ENCODE measurements around the gene OR4B1. TPM values are rescaled to one million over a fixed set of nuclear protein-coding genes. Genes with fewer than 3 reads are reported as not detected.
A peak's percentile ranks its signal among the peaks of the same experiment; 100 is the strongest.

OR4B1 gene
- total and polyA plus RNA-seq, 2 experiments from 2014 or later = not detected

DNA sequence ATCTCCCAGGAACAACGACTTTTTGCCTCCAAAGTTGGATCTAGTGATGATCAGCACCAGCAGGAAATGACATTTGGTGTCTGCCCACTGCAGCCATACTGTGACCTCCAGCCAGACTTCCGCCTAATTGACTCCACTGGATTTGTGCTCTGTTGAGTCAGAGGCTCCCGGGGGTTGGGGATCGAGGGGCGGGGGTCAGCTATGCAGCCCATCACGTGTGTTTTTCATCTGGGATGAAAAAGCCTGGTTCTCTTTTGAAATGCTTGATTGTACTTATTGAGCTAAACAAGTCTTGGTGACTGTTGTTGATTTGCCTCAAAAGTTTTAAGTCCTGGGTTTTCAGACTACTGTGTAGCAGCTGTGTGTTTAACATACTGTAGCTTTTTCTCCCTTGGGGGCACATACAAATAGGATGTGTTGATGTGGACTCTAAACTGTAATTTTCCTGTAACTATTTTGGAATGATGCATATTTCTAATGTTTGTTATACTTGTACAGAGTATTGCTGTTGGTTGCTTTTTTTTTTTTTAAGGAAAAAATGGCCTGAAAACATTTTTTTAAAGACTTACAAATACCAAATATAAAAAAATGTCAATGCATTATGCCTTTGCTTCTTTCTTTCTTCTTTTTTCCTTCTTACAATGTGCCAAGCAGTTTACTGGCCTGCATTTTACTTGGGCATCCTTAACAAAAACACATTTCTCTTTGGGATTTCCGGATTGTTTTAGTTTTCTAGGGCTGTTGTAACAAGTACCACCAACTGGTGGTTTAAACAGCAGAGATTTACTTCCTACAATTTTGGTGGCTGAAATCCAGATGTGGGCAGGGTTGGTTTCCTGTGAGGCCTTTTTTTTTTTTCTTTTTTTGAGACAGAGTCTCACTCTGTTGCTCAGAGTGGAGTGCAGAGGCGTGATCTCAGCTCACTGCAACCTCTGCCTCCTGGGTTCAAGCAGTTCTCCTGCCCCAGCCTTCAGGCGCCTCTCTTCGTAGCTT is 46.1 kb upstream of the OR4B1 start:
- Histone ChIP-seq H3K4me3 (no peak overlapping the region), H3K9me3 (ENCODE audit: low read depth) (no peaks in the 10 kb centered on the region), H3K27ac (peak overlapping the region; percentile 83), H3K4me1 (ENCODE audit: low read depth) (peaks cover 29% of the 10 kb centered on the region), H3K27me3 (no peaks in the 10 kb centered on the region), H3K36me3 (no peaks in the 10 kb centered on the region)
- TF ChIP-seq CTCF (IDR thresholded peaks at IDR 0.05; ENCODE audit: low read depth, low read length) = no peak
- peak in 1 of 2 donors; percentile 74 for DNase-seq (ENCODE audit: low read depth in 1 of 2, low spot score in 1 of 2)

DNA sequence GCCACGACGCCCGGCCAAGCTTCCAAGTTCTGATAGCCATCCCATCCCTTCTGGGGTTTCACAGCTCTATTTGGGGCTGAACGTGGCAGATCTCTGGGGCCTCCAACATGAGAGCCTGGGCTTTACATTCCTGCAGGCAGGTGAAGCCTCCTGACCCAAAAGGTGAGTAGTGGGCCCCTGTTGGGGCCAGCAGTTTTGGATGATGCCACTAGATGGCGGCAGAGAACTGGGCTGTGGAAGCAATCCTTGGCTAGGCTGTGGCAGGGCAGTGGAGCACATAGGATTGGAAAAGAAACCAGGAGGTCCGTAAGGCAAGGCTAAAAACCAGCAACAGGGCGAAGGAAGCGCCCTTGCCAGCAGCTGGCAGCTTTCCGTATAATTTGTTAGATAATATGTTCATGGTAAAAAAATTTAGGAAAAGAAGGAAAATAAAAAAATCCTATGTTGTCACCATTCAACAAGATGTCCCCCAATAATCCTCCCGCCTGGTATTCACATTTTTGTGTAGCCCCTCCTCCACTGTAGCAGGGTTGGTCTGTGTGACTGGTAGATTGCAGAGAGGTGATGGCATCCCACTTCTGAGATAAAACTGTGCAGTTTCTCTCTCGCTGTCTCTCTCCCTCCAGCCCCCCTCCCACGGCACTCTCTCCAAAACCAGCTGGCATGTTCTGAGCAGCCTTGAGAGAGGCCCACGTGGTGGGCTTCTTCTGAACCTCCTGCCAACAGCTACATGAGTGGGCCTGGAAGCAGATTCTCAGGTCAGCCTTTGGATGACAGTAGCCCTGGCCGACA is 43.6 kb upstream of the OR4B1 start:
- Histone ChIP-seq H3K9me3 (ENCODE audit: low read depth) (no peaks in the 10 kb centered on the region), H3K4me1 (ENCODE audit: low read depth) (peaks cover 29% of the 10 kb centered on the region), H3K27ac (peak overlapping the region; percentile 60), H3K4me3 (no peak overlapping the region), H3K36me3 (no peaks in the 10 kb centered on the region), H3K27me3 (no peaks in the 10 kb centered on the region)
- TF ChIP-seq CTCF (IDR thresholded peaks at IDR 0.05; ENCODE audit: low read depth, low read length) = peak; percentile 99
- peak; percentile 73 to 83 for DNase-seq (ENCODE audit: low read depth in 1 of 2, low spot score in 1 of 2)

DNA sequence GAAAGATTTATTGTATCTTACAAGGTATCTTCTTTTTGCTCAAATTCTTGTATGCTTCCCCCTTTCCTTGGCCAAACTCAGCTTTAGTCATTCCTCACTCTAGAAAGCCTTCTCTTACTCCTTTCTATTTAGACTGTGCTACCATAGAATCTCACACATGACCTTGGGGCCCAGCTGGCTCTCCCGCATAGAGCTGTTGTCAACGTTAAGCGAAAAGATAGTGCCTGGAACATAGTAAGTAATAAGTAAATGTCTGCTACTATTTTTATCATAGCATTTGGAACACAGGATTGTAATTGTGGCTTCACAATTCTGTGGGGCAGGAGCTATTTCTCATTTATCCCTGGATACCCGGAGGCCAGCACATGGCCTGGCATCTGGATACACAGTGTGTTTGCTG is 38.9 kb upstream of the OR4B1 start:
- H3K27ac ChIP-seq = no peak overlapping the region
- no peaks in the 10 kb centered on the region for H3K27me3 ChIP-seq
- no peaks in the 10 kb centered on the region for H3K36me3 ChIP-seq
- no peak for TF ChIP-seq CTCF (IDR thresholded peaks at IDR 0.05; ENCODE audit: low read depth, low read length)
- H3K4me3 ChIP-seq = no peak overlapping the region
- H3K9me3 ChIP-seq (ENCODE audit: low read depth) = no peaks in the 10 kb centered on the region
- peaks cover 5% of the 10 kb centered on the region for H3K4me1 ChIP-seq (ENCODE audit: low read depth)
- DNase-seq (ENCODE audit: low read depth in 1 of 2, low spot score in 1 of 2) = no peak

DNA sequence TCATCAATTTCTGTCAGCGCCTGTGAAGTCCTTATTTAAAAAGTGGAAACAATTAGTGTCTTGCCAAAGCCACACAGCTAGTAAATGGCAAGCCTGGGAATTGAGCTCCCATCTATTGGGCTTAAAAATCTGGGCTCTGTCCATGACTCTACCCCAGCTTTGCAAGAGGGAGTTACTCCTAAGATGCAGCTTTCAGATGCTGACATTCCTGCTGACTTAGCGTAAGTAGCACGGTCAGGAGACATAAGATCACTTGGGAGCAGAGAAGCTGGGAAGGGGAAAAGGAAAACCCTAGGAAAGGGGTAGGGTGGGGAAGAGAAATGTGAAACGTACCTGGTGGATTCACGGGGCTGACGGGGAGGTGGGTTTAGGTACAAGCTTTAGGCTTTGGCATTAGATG is 36.0 kb upstream of the OR4B1 start:
- Histone ChIP-seq H3K9me3 (ENCODE audit: low read depth) (no peaks in the 10 kb centered on the region), H3K4me1 (ENCODE audit: low read depth) (no peaks in the 10 kb centered on the region), H3K4me3 (no peak overlapping the region), H3K27ac (no peak overlapping the region), H3K36me3 (no peaks in the 10 kb centered on the region), H3K27me3 (no peaks in the 10 kb centered on the region)
- DNase-seq (ENCODE audit: low read depth in 1 of 2, low spot score in 1 of 2) = no peak
- TF ChIP-seq CTCF (IDR thresholded peaks at IDR 0.05; ENCODE audit: low read depth, low read length) = no peak

GRCh38 chr11:48182860-48183526 is 33.6 kb upstream of the OR4B1 start:
- Histone ChIP-seq H3K27ac (no peak overlapping the region), H3K36me3 (no peaks in the 10 kb centered on the region), H3K4me3 (no peak overlapping the region), H3K27me3 (no peaks in the 10 kb centered on the region), H3K4me1 (ENCODE audit: low read depth) (no peaks in the 10 kb centered on the region), H3K9me3 (ENCODE audit: low read depth) (no peaks in the 10 kb centered on the region)
- DNase-seq (ENCODE audit: low read depth in 1 of 2, low spot score in 1 of 2) = no peak
- no peak for TF ChIP-seq CTCF (IDR thresholded peaks at IDR 0.05; ENCODE audit: low read depth, low read length)
